Urinary bladder (tissue), 4 donors: Measurements from ENCODE around the gene CMBL. TPM values are rescaled to one million over a fixed set of nuclear protein-coding genes. Genes with fewer than 3 reads are reported as not detected.
A peak's percentile ranks its signal among the peaks of the same experiment; 100 is the strongest.
"Not testable (repeated sequence)": the region's sequence is repeated elsewhere in the genome, so short reads cannot be mapped to it uniquely, and the experiment has no call there.

Experiments used
- DNase-seq: peaks from one replicate; pipeline ENCODE4 v3.0.0-alpha.2; 2015; ENCODE audit errors: extremely low spot score
- H3K27ac ChIP-seq: one replicate; pipeline ENCODE4 v1.5.1; 2013; ENCODE audit warnings: low read depth, mild to moderate bottlenecking, moderate library complexity
- H3K36me3 ChIP-seq: one replicate; pipeline ENCODE4 v1.6.1; 2013; ENCODE audit warnings: mild to moderate bottlenecking, moderate library complexity; ENCODE audit not compliant: insufficient read depth
- H3K4me1 ChIP-seq: one replicate; pipeline ENCODE4 v1.6.1; 2013; ENCODE audit warnings: mild to moderate bottlenecking, moderate library complexity; ENCODE audit not compliant: insufficient read depth
- H3K4me3 ChIP-seq: one replicate; pipeline ENCODE4 v1.5.1; 2013; ENCODE audit warnings: low read depth, low read length
- WGBS: extraction: QIAGEN DNeasy Blood & Tissue Kit; methylation state at CpG from one replicate; pipeline ENCODE4 v1.1.7; 2013; 5-methylcytosine and 5-hydroxymethylcytosine counted together
- polyA plus RNA-seq: library from polyadenylated mRNA; stranded (reverse); fragments of 200-250 nt; gene quantifications from one replicate; pipeline ENCODE4 v1.2.3, GENCODE V29; 2013
- total RNA-seq: library from RNA; depleted of rRNA; stranded (reverse); fragments of >200 nt; gene quantifications from one replicate; pipeline ENCODE4 v1.2.3, GENCODE V29; 2014
- donor health status: healthy with polysubstance abuse.
- donor health status: healthy.

CMBL gene
- total RNA-seq (17.2 TPM), polyA plus RNA-seq (28.2 TPM)

- 2% methylated on average over 56 of the region's 56 CpGs for WGBS
- H3K36me3 ChIP-seq = no peaks in the 10 kb centered on the region
- DNase-seq = peak; percentile 45
Measured at GRCh38 chr5:10307206-10308148, at the start of gene CMBL. CMBL (minus strand) TSS chr5:10307902; CDS start chr5:10290762, 17,140 bp downstream.

GRCh38 chr5:10355071-10355889, 47.6 kb upstream of the CMBL start:
- Histone ChIP-seq H3K4me3 (peak overlapping the region; percentile 100), H3K27ac (peak overlapping the region; percentile 1), H3K36me3 (no peaks in the 10 kb centered on the region), H3K4me1 (no peaks in the 10 kb centered on the region)
- DNase-seq = no peak
- 28% methylated on average over 16 of the region's 16 CpGs for WGBS

More at GRCh38 chr5:10307206-10308148, at the start of gene CMBL:
- H3K4me3 ChIP-seq = peak within 1 kb of the TSS; percentile 64
- H3K4me1 ChIP-seq = no peaks in the 10 kb centered on the region
- peak within 1 kb of the TSS; percentile 87 for H3K27ac ChIP-seq

- peak overlapping the region; percentile 100 for H3K4me3 ChIP-seq
- WGBS = 2% methylated on average over 53 of the region's 54 CpGs
- no peak for DNase-seq
- H3K27ac ChIP-seq = peak overlapping the region; percentile 97
- H3K36me3 ChIP-seq = no peaks in the 10 kb centered on the region
- no peaks in the 10 kb centered on the region for H3K4me1 ChIP-seq
Measured at GRCh38 chr5:10354048-10354872, 46.6 kb upstream of the CMBL start.

- H3K36me3 ChIP-seq = no peaks in the 10 kb centered on the region
- peak within 1 kb of the TSS; percentile 100 for H3K4me3 ChIP-seq
- under 1% methylated on average over 92 of the region's 92 CpGs for WGBS
- DNase-seq = no peak
- H3K4me1 ChIP-seq = no peaks in the 10 kb centered on the region
- peak within 1 kb of the TSS; percentile 97 for H3K27ac ChIP-seq
Measured at GRCh38 chr5:10353241-10354047, 45.7 kb upstream of the CMBL start, which contains the start of gene MARCHF6. MARCHF6 (plus strand) TSS chr5:10353695; CDS start chr5:10353899, 204 bp downstream.

GRCh38 chr5:10352430-10353240, 44.9 kb upstream of the CMBL start:
- 20% methylated on average over 19 of the region's 19 CpGs for WGBS

GRCh38 chr5:10351919-10352318, 44.2 kb upstream of the CMBL start:
- no peak for DNase-seq
- Histone ChIP-seq H3K27ac (no peak overlapping the region), H3K36me3 (no peaks in the 10 kb centered on the region), H3K4me3 (no peak overlapping the region), H3K4me1 (no peaks in the 10 kb centered on the region)
- WGBS = 79% methylated on average over 8 of the region's 8 CpGs

More at GRCh38 chr5:10352430-10353240, 44.9 kb upstream of the CMBL start:
- Histone ChIP-seq H3K4me3 (peak overlapping the region; percentile 100), H3K4me1 (no peaks in the 10 kb centered on the region), H3K36me3 (no peaks in the 10 kb centered on the region), H3K27ac (peak overlapping the region; percentile 92)
- no peak for DNase-seq

- Histone ChIP-seq H3K27ac (no peak overlapping the region), H3K4me3 (no peak overlapping the region), H3K36me3 (no peaks in the 10 kb centered on the region), H3K4me1 (no peaks in the 10 kb centered on the region)
- DNase-seq = no peak
- 84% methylated on average over 6 of the region's 6 CpGs for WGBS
Measured at GRCh38 chr5:10351199-10351905, 43.6 kb upstream of the CMBL start.

GRCh38 chr5:10348258-10348657, 40.6 kb upstream of the CMBL start:
- Histone ChIP-seq H3K36me3 (no peaks in the 10 kb centered on the region), H3K27ac (no peak overlapping the region), H3K4me1 (no peaks in the 10 kb centered on the region), H3K4me3 (no peak overlapping the region)
- 93% methylated on average over 2 of the region's 2 CpGs for WGBS
- DNase-seq = no peak

GRCh38 chr5:10344461-10345106, 36.9 kb upstream of the CMBL start:
- not testable (repeated sequence) for H3K36me3 ChIP-seq, H3K27ac ChIP-seq, H3K4me3 ChIP-seq, H3K4me1 ChIP-seq, DNase-seq
- WGBS = 96% methylated on average over 5 of the region's 5 CpGs

GRCh38 chr5:10343486-10343885, 35.8 kb upstream of the CMBL start:
- H3K27ac ChIP-seq = no peak overlapping the region
- no peak for DNase-seq
- no peaks in the 10 kb centered on the region for H3K36me3 ChIP-seq
- H3K4me3 ChIP-seq = no peak overlapping the region
- H3K4me1 ChIP-seq = no peaks in the 10 kb centered on the region
- 84% methylated on average over 4 of the region's 4 CpGs for WGBS

GRCh38 chr5:10339958-10340357, 32.3 kb upstream of the CMBL start:
- H3K4me1 ChIP-seq = no peaks in the 10 kb centered on the region
- H3K36me3 ChIP-seq = no peaks in the 10 kb centered on the region
- no peak overlapping the region for H3K27ac ChIP-seq
- no peak overlapping the region for H3K4me3 ChIP-seq
- 82% methylated on average over 3 of the region's 3 CpGs for WGBS
- DNase-seq = no peak
